GM12892 (cell line): ENCODE data around the gene NSD2.

Experiments used
- DNase-seq: peaks from one replicate; pipeline ENCODE4 v3.0.0; 2011; ENCODE audit not compliant: insufficient read length
- FAIRE-seq: peaks from 2 replicates; lab custom pipeline; 2011; peaks lifted over from hg19 to GRCh38; lab: Jason Lieb, UNC
- POLR2A ChIP-seq: IDR thresholded peaks from 2 replicates; pipeline ENCODE4 v1.6.1; 2011; ENCODE audit warnings: low read depth, low read length, control low read depth
- POLR2AphosphoS5 ChIP-seq: IDR thresholded peaks from 2 replicates; pipeline ENCODE4 v1.6.1; 2011; ENCODE audit warnings: low read depth, low read length, control low read depth
- TAF1 ChIP-seq: IDR thresholded peaks from 2 replicates; pipeline ENCODE4 v1.6.1; 2011; ENCODE audit warnings: low read depth, mild to moderate bottlenecking, control low read depth, low read length, borderline replicate concordance

Gene NSD2

GRCh38 chr4:1859389-1859753 lies 11.8 kb upstream of the NSD2 start:
- FAIRE-seq (no peak), DNase-seq (no peak)
- no peak for TF ChIP-seq POLR2AphosphoS5
- TF ChIP-seq POLR2A: no peak
- no peak for TF ChIP-seq TAF1

- peak; percentile 55 for DNase-seq
- TF ChIP-seq POLR2A (no peak), POLR2AphosphoS5 (no peak)
- no peak for FAIRE-seq
Observed at GRCh38 chr4:1862055-1862911, 8.9 kb upstream of the NSD2 start.

- TF ChIP-seq POLR2AphosphoS5: no peak
- TF ChIP-seq POLR2A: no peak
- no peak for TF ChIP-seq TAF1
- DNase-seq (no peak), FAIRE-seq (peak; percentile 30)
Observed at GRCh38 chr4:1862961-1863296, 8.3 kb upstream of the NSD2 start.

- FAIRE-seq (no peak), DNase-seq (no peak)
- TF ChIP-seq POLR2A (no peak), TAF1 (no peak), POLR2AphosphoS5 (no peak)
Observed at GRCh38 chr4:1863297-1864033, 7.7 kb upstream of the NSD2 start.

- no peak for DNase-seq
- no peak for TF ChIP-seq POLR2A
- TF ChIP-seq POLR2AphosphoS5: no peak
- no peak for TF ChIP-seq TAF1
Observed at GRCh38 chr4:1864076-1865008, 6.9 kb upstream of the NSD2 start.

GRCh38 chr4:1866189-1866661 lies 5.0 kb upstream of the NSD2 start:
- FAIRE-seq: no peak
- TF ChIP-seq POLR2A (no peak), TAF1 (no peak), POLR2AphosphoS5 (no peak)
- no peak for DNase-seq

More at GRCh38 chr4:1864076-1865008, 6.9 kb upstream of the NSD2 start:
- FAIRE-seq: no peak

GRCh38 chr4:1868293-1868692 lies 2.9 kb upstream of the NSD2 start:
- TF ChIP-seq TAF1 (no peak), POLR2AphosphoS5 (no peak), POLR2A (no peak)
- FAIRE-seq: no peak

GRCh38 chr4:1868912-1869311 lies 2.3 kb upstream of the NSD2 start:
- no peak for DNase-seq
- no peak for FAIRE-seq
- TF ChIP-seq TAF1 (no peak), POLR2A (no peak), POLR2AphosphoS5 (no peak)

More at GRCh38 chr4:1868293-1868692, 2.9 kb upstream of the NSD2 start:
- DNase-seq: no peak

- FAIRE-seq (no peak), DNase-seq (no peak)
Observed at GRCh38 chr4:1869530-1870327, 1.5 kb upstream of the NSD2 start.

GRCh38 chr4:1870328-1870577 lies 940 bp upstream of the NSD2 start:
- DNase-seq (peak; percentile 75), FAIRE-seq (peak; percentile 91)
- no peak for TF ChIP-seq POLR2AphosphoS5

More at GRCh38 chr4:1869530-1870327, 1.5 kb upstream of the NSD2 start:
- TF ChIP-seq POLR2A (no peak), POLR2AphosphoS5 (no peak), TAF1 (no peak)

GRCh38 chr4:1871471-1872021 lies 353 bp downstream of the NSD2 start:
- DNase-seq: no peak
- TF ChIP-seq TAF1 (no peak), POLR2AphosphoS5 (no peak), POLR2A (no peak)
- FAIRE-seq: no peak
